Medulla oblongata (tissue), 1 donor: ENCODE measurements around the gene MEX3C.

Experiments
- DNase-seq: peaks from one replicate; pipeline ENCODE4 v3.0.0-alpha.2; 2015; ENCODE audit errors: extremely low spot score

MEX3C gene

GRCh38 chr18:51197661-51198424, at the start of gene MEX3C:
Gene MEX3C, minus strand, starts transcription at chr18:51197681. Its CDS starts 361 bp downstream, at chr18:51197320.
- DNase-seq, result peak; percentile 100

GRCh38 chr18:51241226-51241625, 43.7 kb upstream of the MEX3C start:
- DNase-seq, result no peak

GRCh38 chr18:51236225-51236624, 38.7 kb upstream of the MEX3C start:
- DNase-seq, result no peak

GRCh38 chr18:51235009-51235789, 37.7 kb upstream of the MEX3C start:
- DNase-seq, result no peak

- DNase-seq, result no peak
Observed at GRCh38 chr18:51234117-51235008, 36.9 kb upstream of the MEX3C start.

- no peak for DNase-seq
Observed at GRCh38 chr18:51229328-51229727, 31.8 kb upstream of the MEX3C start.

GRCh38 chr18:51227660-51228059, 30.2 kb upstream of the MEX3C start:
- DNase-seq, result no peak

GRCh38 chr18:51226587-51227350, 29.3 kb upstream of the MEX3C start:
- DNase-seq, result no peak

- DNase-seq, result no peak
Observed at GRCh38 chr18:51226068-51226467, 28.6 kb upstream of the MEX3C start.

- DNase-seq, result no peak
Observed at GRCh38 chr18:51212606-51213005, 15.1 kb upstream of the MEX3C start.

GRCh38 chr18:51211552-51211951, 14.1 kb upstream of the MEX3C start:
- no peak for DNase-seq

- peak; percentile 33 for DNase-seq
Observed at GRCh38 chr18:51196811-51197660, 445 bp downstream of the MEX3C start.

GRCh38 chr18:51196118-51196810, 1.2 kb downstream of the MEX3C start:
- DNase-seq, result peak; percentile 59

GRCh38 chr18:51195451-51196117, 1.9 kb downstream of the MEX3C start:
- DNase-seq, result peak; percentile 72

GRCh38 chr18:51195086-51195450, 2.4 kb downstream of the MEX3C start:
- no peak for DNase-seq

- peak; percentile 14 for DNase-seq
Observed at GRCh38 chr18:51194604-51195003, 2.9 kb downstream of the MEX3C start.

GRCh38 chr18:51193621-51194287, 3.7 kb downstream of the MEX3C start:
- no peak for DNase-seq

GRCh38 chr18:51192696-51193095, 4.8 kb downstream of the MEX3C start:
- no peak for DNase-seq

GRCh38 chr18:51192026-51192425, 5.5 kb downstream of the MEX3C start:
- DNase-seq, result no peak
